Keratinocyte (primary cell): ENCODE measurements around the gene ADCY7. TPM values are rescaled to one million over a fixed set of nuclear protein-coding genes. Genes with fewer than 3 reads are reported as not detected.
A peak's percentile ranks its signal among the peaks of the same experiment; 100 is the strongest.

Experiments
- DNase-seq: peaks from one replicate; pipeline ENCODE4 v3.0.0-alpha.2; 2011; ENCODE audit warnings: low read depth, missing footprints, low spot score
- FAIRE-seq: peaks from 2 replicates; lab custom pipeline; 2011; peaks lifted over from hg19 to GRCh38; lab: Jason Lieb, UNC
- H2AFZ ChIP-seq: 2 replicates; pipeline ENCODE4 v1.6.0; 2012; ENCODE audit warnings: low read length, control low read depth, inconsistent platforms; ENCODE audit not compliant: control insufficient read depth
- H3K27ac ChIP-seq: 2 replicates; pipeline ENCODE4 v1.5.1; 2011; ENCODE audit warnings: low read length; ENCODE audit not compliant: control insufficient read depth, insufficient read depth
- H3K27me3 ChIP-seq: 3 replicates; pipeline ENCODE4 v1.6.0; 2011; ENCODE audit warnings: low read length; ENCODE audit not compliant: control insufficient read depth, insufficient read depth; ENCODE audit errors: extremely low read depth
- H3K36me3 ChIP-seq, 2 experiments: 2 replicates in 1 of 2; 3 replicates in 1 of 2; pipeline ENCODE4 v1.5.1; 2011; ENCODE audit warnings: low read length in 2 of 2, mild to moderate bottlenecking in 1 of 2; ENCODE audit not compliant: control insufficient read depth in 2 of 2, insufficient read depth in 2 of 2; ENCODE audit errors: extremely low read depth in 1 of 2
- H3K4me1 ChIP-seq: 3 replicates; pipeline ENCODE4 v1.5.1; 2011; ENCODE audit warnings: low read length; ENCODE audit not compliant: control insufficient read depth, insufficient read depth; ENCODE audit errors: extremely low read depth
- H3K4me2 ChIP-seq: 3 replicates; pipeline ENCODE4 v1.6.0; 2011; ENCODE audit warnings: low read depth, low read length; ENCODE audit not compliant: control insufficient read depth, insufficient read depth; ENCODE audit errors: extremely low read depth
- H3K4me3 ChIP-seq, 3 experiments: fragments of 200-600 bp in 1 of 3; sonication (generic) in 1 of 3; 2 replicates in 2 of 3; 3 replicates in 1 of 3; pipeline ENCODE4 v1.5.1; 2011 to 2016; ENCODE audit warnings: low read length in 3 of 3, mild to moderate bottlenecking in 3 of 3, control low read depth in 2 of 3, inconsistent platforms in 1 of 3, low read depth in 1 of 3, mixed read lengths in 1 of 3, mixed run types in 1 of 3, moderate library complexity in 1 of 3; ENCODE audit not compliant: control insufficient read depth in 2 of 3, insufficient read depth in 2 of 3; ENCODE audit errors: extremely low read depth in 1 of 3
- H3K79me2 ChIP-seq: 2 replicates; pipeline ENCODE4 v1.6.0; 2012; ENCODE audit warnings: low read length; ENCODE audit not compliant: control insufficient read depth, insufficient read depth
- H3K9ac ChIP-seq: 3 replicates; pipeline ENCODE4 v1.6.0; 2011; ENCODE audit warnings: low read length; ENCODE audit not compliant: control insufficient read depth, insufficient read depth; ENCODE audit errors: extremely low read depth
- H3K9me1 ChIP-seq: 3 replicates; pipeline ENCODE4 v1.6.0; 2011; ENCODE audit warnings: low read length; ENCODE audit not compliant: control insufficient read depth, insufficient read depth; ENCODE audit errors: extremely low read depth
- H3K9me3 ChIP-seq: 2 replicates; pipeline ENCODE4 v1.5.1; 2012; ENCODE audit warnings: low read depth, low read length; ENCODE audit not compliant: control insufficient read depth
- H4K20me1 ChIP-seq: 3 replicates; pipeline ENCODE4 v1.6.0; 2011; ENCODE audit warnings: low read length; ENCODE audit not compliant: control insufficient read depth, insufficient read depth; ENCODE audit errors: extremely low read depth
- CTCF ChIP-seq, 3 experiments: IDR thresholded peaks in 1 of 3; conservative IDR thresholded peaks in 1 of 3; optimal IDR thresholded peaks in 1 of 3; 2 replicates in 2 of 3; 3 replicates in 1 of 3; pipeline versions ENCODE3 to v1.5.1; 2011; ENCODE audit warnings: low read length in 3 of 3, mild to moderate bottlenecking in 3 of 3, moderate library complexity in 2 of 3, control low read depth in 1 of 3, inconsistent platforms in 1 of 3; ENCODE audit not compliant: insufficient read depth in 2 of 3; ENCODE audit errors: extremely low read depth in 1 of 3
- EZH2 ChIP-seq: IDR thresholded peaks from one replicate; pipeline ENCODE4 v1.6.1; 2012; ENCODE audit warnings: inconsistent platforms, mild to moderate bottlenecking, low read length, moderate library complexity
- dilution Hi-C: fragments of 300-500 bp; cut with MboI; formaldehyde crosslinking; loops from one replicate; pipeline ENCODE4 v1.7.0; 2020; ENCODE audit warnings: low sequenced_read_pairs; ENCODE audit not compliant: extremely low pct_ligation_motif_present
- polyA plus RNA-seq, 5 experiments: library from polyadenylated mRNA; depleted of rRNA in 3 of 5; stranded (reverse) in 3 of 5; stranded (forward) in 1 of 5; unstranded in 1 of 5; fragments of >200 nt; gene quantifications; 1 replicate in 1 of 5; 2 replicates in 3 of 5; 3 replicates in 1 of 5; pipeline versions ENCODE4 v1.2.1 to v1.2.3, GENCODE V29; 2011 to 2012; ENCODE audit warnings: missing spikeins in 2 of 5, low read depth in 1 of 5, low replicate concordance in 1 of 5

Gene ADCY7
- polyA plus RNA-seq, 1 donor (not counting 4 experiments of a cell fraction or from before 2014, with no cell fraction given): 5.1 TPM

DNA sequence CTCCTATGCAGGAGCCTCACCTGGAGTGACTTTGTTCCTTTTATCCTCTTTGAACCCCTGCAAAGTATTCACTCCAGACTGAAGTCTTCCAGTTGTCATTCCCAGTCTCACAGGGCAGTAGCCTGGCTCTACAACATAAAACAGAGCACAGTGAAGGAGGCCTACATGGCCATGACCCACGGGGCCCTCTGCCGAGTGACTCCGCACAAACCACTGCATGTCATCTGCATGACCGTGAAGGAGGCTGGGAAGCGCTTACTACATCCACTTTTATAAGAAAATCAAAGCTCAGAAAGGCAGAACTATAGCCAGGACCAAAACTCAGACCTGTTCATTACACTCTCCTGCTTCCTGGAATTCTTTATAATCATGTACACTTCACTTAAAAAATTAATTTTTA is 59.9 kb downstream of the ADCY7 start:
- H3K4me1 ChIP-seq: no peaks in the 10 kb centered on the region
- dilution Hi-C loops: no loop called here
- H2AFZ ChIP-seq: no peak overlapping the region
- no peak overlapping the region for H3K4me3 ChIP-seq
- H4K20me1 ChIP-seq: peaks cover 2% of the 10 kb centered on the region
- H3K9ac ChIP-seq: no peak overlapping the region
- no peaks in the 10 kb centered on the region for H3K79me2 ChIP-seq
- H3K27ac ChIP-seq: no peak overlapping the region
- H3K36me3 ChIP-seq: peaks cover 20 to 39% of the 10 kb centered on the region in 2 experiments
- H3K9me1 ChIP-seq: no peaks in the 10 kb centered on the region
- no peak for TF ChIP-seq EZH2
- no peak for TF ChIP-seq CTCF (optimal IDR thresholded peaks at IDR 0.05 in 1 of 3, IDR thresholded peaks at IDR 0.05 in 1 of 3, conservative IDR thresholded peaks at IDR 0.05 in 1 of 3; ENCODE audit: extremely low read depth in 1 of 3, insufficient read depth in 2 of 3, low read length in 3 of 3)
- no peaks in the 10 kb centered on the region for H3K27me3 ChIP-seq
- FAIRE-seq (no peak), DNase-seq (no peak)
- no peaks in the 10 kb centered on the region for H3K9me3 ChIP-seq
- no peak overlapping the region for H3K4me2 ChIP-seq

DNA sequence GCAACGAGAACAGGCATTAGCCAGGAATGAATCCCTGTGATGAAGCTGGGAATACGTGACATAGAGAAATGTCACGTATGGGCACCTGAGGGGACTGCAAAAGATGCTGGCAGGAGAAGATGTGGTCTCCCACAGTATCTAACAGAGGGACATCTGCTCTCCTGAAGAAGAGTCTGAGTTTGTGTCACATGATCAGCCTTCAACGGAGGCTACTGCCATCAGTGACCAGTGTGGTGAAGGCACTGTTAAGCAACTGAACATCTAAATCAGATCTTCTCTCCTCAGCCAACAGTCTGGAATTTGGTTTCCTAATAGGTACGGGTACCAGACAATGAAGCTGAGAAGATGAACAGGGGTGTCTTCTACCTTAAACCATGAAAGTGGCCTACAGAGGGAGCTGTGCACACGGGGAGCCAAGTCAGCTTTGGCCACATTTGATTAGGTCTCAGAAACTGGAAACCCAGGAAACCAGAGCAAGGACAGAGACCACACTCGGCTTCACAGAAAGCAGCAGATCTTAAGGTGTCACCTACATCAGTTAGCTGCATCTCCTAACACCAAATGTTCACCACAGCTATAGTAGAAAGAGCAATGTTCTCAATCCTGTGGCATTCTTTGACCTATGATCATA is 60.6 kb downstream of the ADCY7 start:
- H2AFZ ChIP-seq: no peak overlapping the region
- H3K79me2 ChIP-seq: no peaks in the 10 kb centered on the region
- H3K9me1 ChIP-seq: no peaks in the 10 kb centered on the region
- H3K27ac ChIP-seq: no peak overlapping the region
- dilution Hi-C loops: no loop called here
- H3K4me1 ChIP-seq: no peaks in the 10 kb centered on the region
- no peak overlapping the region for H3K9ac ChIP-seq
- H3K36me3 ChIP-seq: peaks cover 20 to 35% of the 10 kb centered on the region in 2 experiments
- no peak for DNase-seq
- no peaks in the 10 kb centered on the region for H3K9me3 ChIP-seq
- no peak overlapping the region for H3K4me3 ChIP-seq
- TF ChIP-seq CTCF (optimal IDR thresholded peaks at IDR 0.05 in 1 of 3, IDR thresholded peaks at IDR 0.05 in 1 of 3, conservative IDR thresholded peaks at IDR 0.05 in 1 of 3; ENCODE audit: extremely low read depth in 1 of 3, insufficient read depth in 2 of 3, low read length in 3 of 3): peak; percentile 59 to 71 (median 66)
- TF ChIP-seq EZH2: no peak
- no peak for FAIRE-seq
- peaks cover 2% of the 10 kb centered on the region for H4K20me1 ChIP-seq
- no peak overlapping the region for H3K4me2 ChIP-seq
- no peaks in the 10 kb centered on the region for H3K27me3 ChIP-seq
